ENCODE results near the gene BICC1. TPM values are rescaled to one million over a fixed set of nuclear protein-coding genes. Genes with fewer than 3 reads are reported as not detected.

The BICC1 gene
- total RNA-seq, 1 experiment from 2014 or later, result 13.9 TPM

GRCh38 chr10:58481569-58482109 is 31.0 kb upstream of the BICC1 start:
- no peaks in the 10 kb centered on the region for H4K20me1 ChIP-seq (ENCODE audit: low read length)
- no peaks in the 10 kb centered on the region for H3K9me3 ChIP-seq (ENCODE audit: low read length)
- no peak overlapping the region for H3K4me2 ChIP-seq (ENCODE audit: low read length)
- H3K27me3 ChIP-seq (ENCODE audit: low read length), result peaks cover 10% of the 10 kb centered on the region; the same call in 1 of the 2 replicates
- POLR2A ChIA-PET (ENCODE audit: unreplicated experiment), result no interaction called here
- CTCF ChIA-PET, result no interaction called here
- DNase-seq, result no peak
- H3K27ac ChIP-seq (ENCODE audit: low read length), result no peak overlapping the region
- ATAC-seq, result no peak
- TF ChIP-seq CTCF (conservative IDR thresholded peaks at IDR 0.05; ENCODE audit: low read depth, low read length), result no peak
- H3F3A ChIP-seq (ENCODE audit: low read length, unreplicated experiment), result no peaks in the 10 kb centered on the region
- H2AFZ ChIP-seq (ENCODE audit: low read length), result no peak overlapping the region
- H3K4me3 ChIP-seq (ENCODE audit: low read length), result no peak overlapping the region
- H3K9ac ChIP-seq (ENCODE audit: low read length), result no peak overlapping the region
- H3K4me1 ChIP-seq (ENCODE audit: insufficient read depth, low read length), result no peaks in the 10 kb centered on the region
- H3K9me2 ChIP-seq (replicated peaks; ENCODE audit: low read length), result no peaks in the 10 kb centered on the region
- H3K36me3 ChIP-seq (ENCODE audit: low read depth, low read length), result no peaks in the 10 kb centered on the region
- intact Hi-C loops (cut with micrococcal nuclease), result no loop called here
- H3K79me2 ChIP-seq (ENCODE audit: low read length), result no peaks in the 10 kb centered on the region
- no TSS peak for BruUV-seq (replicated peaks)

- intact Hi-C loops (cut with micrococcal nuclease), result no loop called here
- no peak overlapping the region for H2AFZ ChIP-seq (ENCODE audit: low read length)
- ChIA-PET CTCF (no interaction called here), POLR2A (ENCODE audit: unreplicated experiment) (no interaction called here)
- H3K9me2 ChIP-seq (replicated peaks; ENCODE audit: low read length), result no peaks in the 10 kb centered on the region
- H3K4me1 ChIP-seq (ENCODE audit: insufficient read depth, low read length), result no peaks in the 10 kb centered on the region
- no peaks in the 10 kb centered on the region for H3K79me2 ChIP-seq (ENCODE audit: low read length)
- BruUV-seq (replicated peaks), result no TSS peak
- TF ChIP-seq EZH2 (IDR thresholded peaks at IDR 0.05; ENCODE audit: low read length, unreplicated experiment), result no peak
- TF ChIP-seq CTCF (conservative IDR thresholded peaks at IDR 0.05; ENCODE audit: low read depth, low read length), result no peak
- TF ChIP-seq EZH2phosphoT487 (IDR thresholded peaks at IDR 0.05; ENCODE audit: borderline replicate concordance, low read length), result no peak
- ATAC-seq (no peak), DNase-seq (no peak)
- H3F3A ChIP-seq (ENCODE audit: low read length, unreplicated experiment), result no peaks in the 10 kb centered on the region
- H3K9me3 ChIP-seq (ENCODE audit: low read length), result no peaks in the 10 kb centered on the region
- peaks cover 10% of the 10 kb centered on the region; the same call in 1 of the 2 replicates for H3K27me3 ChIP-seq (ENCODE audit: low read length)
- H3K4me3 ChIP-seq (ENCODE audit: low read length), result no peak overlapping the region
- no peak overlapping the region for H3K9ac ChIP-seq (ENCODE audit: low read length)
- H3K4me2 ChIP-seq (ENCODE audit: low read length), result no peak overlapping the region
- H3K27ac ChIP-seq (ENCODE audit: low read length), result no peak overlapping the region
- no peaks in the 10 kb centered on the region for H3K36me3 ChIP-seq (ENCODE audit: low read depth, low read length)
- no peaks in the 10 kb centered on the region for H4K20me1 ChIP-seq (ENCODE audit: low read length)
Observed at GRCh38 chr10:58486821-58487220, 25.9 kb upstream of the BICC1 start.

- no peak overlapping the region for H3K4me3 ChIP-seq (ENCODE audit: low read length)
- no peak overlapping the region for H2AFZ ChIP-seq (ENCODE audit: low read length)
- no peaks in the 10 kb centered on the region for H3F3A ChIP-seq (ENCODE audit: low read length, unreplicated experiment)
- ATAC-seq (no peak), DNase-seq (peak; percentile 56)
- H3K4me1 ChIP-seq (ENCODE audit: insufficient read depth, low read length), result no peaks in the 10 kb centered on the region
- no peaks in the 10 kb centered on the region for H3K9me3 ChIP-seq (ENCODE audit: low read length)
- intact Hi-C loops (cut with micrococcal nuclease), result no loop called here
- no peaks in the 10 kb centered on the region for H3K36me3 ChIP-seq (ENCODE audit: low read depth, low read length)
- no peaks in the 10 kb centered on the region for H3K9me2 ChIP-seq (replicated peaks; ENCODE audit: low read length)
- no peak overlapping the region for H3K4me2 ChIP-seq (ENCODE audit: low read length)
- TF ChIP-seq CTCF (conservative IDR thresholded peaks at IDR 0.05; ENCODE audit: low read depth, low read length), result no peak
- TF ChIP-seq EZH2 (IDR thresholded peaks at IDR 0.05; ENCODE audit: low read length, unreplicated experiment), result no peak
- POLR2A ChIA-PET (ENCODE audit: unreplicated experiment), result no interaction called here
- H3K27ac ChIP-seq (ENCODE audit: low read length), result no peak overlapping the region
- H3K79me2 ChIP-seq (ENCODE audit: low read length), result no peaks in the 10 kb centered on the region
- peaks cover 8% of the 10 kb centered on the region; the same call in 1 of the 2 replicates for H3K27me3 ChIP-seq (ENCODE audit: low read length)
- no peaks in the 10 kb centered on the region for H4K20me1 ChIP-seq (ENCODE audit: low read length)
- CTCF ChIA-PET, result no interaction called here
- no TSS peak for BruUV-seq (replicated peaks)
- no peak overlapping the region for H3K9ac ChIP-seq (ENCODE audit: low read length)
Observed at GRCh38 chr10:58488921-58489320, 23.8 kb upstream of the BICC1 start.

Measured in PC-3 (cell line).